UCSD-AML1 (cell line): ENCODE measurements around the gene MAPRE3.

Source experiments
- DNase-seq: peaks from one replicate; lab custom pipeline; 2025; ENCODE audit not compliant: unreplicated experiment; lab: John Stamatoyannopoulos, UW

MAPRE3 gene

DNA sequence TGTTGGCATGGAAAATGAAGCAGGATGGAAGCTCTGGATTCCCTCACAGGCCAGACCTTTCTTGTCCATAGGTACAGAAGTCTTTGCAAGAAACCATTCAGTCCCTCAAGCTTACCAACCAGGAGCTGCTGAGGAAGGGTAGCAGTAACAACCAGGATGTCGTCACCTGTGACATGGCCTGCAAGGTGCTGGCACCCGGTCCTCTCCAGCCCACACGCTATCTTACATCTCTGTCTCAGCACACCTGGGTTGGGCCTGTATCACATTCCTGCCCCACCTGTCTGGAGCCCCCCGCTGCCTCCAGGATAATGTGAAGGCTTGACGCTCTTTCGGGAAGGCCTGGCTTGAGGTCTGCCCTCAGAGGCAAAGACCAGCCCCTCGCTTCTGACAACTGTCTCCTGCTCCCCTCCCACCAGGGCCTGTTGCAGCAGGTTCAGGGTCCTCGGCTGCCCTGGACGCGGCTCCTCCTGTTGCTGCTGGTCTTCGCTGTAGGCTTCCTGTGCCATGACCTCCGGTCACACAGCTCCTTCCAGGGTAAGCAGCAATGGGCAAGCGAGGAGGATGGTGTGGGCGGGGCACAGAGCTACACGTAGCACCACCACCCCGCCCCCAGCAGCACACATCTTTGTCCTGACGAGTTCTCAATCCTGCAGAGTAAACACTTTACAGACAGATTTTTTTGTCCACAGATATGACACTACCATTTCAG, 68.3 kb downstream of the MAPRE3 start:
- no peak for DNase-seq

GRCh38 chr2:27039426-27039825, 69.0 kb downstream of the MAPRE3 start:
- DNase-seq, result no peak

DNA sequence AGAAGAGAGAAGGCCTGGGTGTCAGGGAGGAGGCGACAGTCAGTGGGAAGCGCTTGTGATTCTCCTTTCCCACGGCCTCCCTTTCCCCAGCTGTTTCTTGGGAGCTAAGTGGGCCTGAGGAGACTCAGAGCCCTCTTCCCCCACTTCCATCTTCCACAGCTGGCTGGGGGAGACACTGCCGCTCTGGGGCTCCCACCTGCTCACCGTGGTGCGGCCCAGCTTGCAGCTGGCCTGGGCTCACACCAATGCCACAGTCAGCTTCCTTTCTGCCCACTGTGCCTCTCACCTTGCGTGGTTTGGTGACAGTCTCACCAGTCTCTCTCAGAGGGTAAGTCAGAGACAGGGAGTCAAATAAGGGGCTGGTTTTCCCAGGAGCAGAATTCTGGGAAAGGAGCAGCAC, 69.4 kb downstream of the MAPRE3 start:
- no peak for DNase-seq

GRCh38 chr2:27040282-27040681, 69.8 kb downstream of the MAPRE3 start:
- DNase-seq, result no peak

GRCh38 chr2:27041752-27042151, 71.3 kb downstream of the MAPRE3 start:
- no peak for DNase-seq

- no peak for DNase-seq
Measured at GRCh38 chr2:27042159-27042661, 71.8 kb downstream of the MAPRE3 start.

- DNase-seq, result no peak
Measured at GRCh38 chr2:27042985-27043634, 72.7 kb downstream of the MAPRE3 start.

DNA sequence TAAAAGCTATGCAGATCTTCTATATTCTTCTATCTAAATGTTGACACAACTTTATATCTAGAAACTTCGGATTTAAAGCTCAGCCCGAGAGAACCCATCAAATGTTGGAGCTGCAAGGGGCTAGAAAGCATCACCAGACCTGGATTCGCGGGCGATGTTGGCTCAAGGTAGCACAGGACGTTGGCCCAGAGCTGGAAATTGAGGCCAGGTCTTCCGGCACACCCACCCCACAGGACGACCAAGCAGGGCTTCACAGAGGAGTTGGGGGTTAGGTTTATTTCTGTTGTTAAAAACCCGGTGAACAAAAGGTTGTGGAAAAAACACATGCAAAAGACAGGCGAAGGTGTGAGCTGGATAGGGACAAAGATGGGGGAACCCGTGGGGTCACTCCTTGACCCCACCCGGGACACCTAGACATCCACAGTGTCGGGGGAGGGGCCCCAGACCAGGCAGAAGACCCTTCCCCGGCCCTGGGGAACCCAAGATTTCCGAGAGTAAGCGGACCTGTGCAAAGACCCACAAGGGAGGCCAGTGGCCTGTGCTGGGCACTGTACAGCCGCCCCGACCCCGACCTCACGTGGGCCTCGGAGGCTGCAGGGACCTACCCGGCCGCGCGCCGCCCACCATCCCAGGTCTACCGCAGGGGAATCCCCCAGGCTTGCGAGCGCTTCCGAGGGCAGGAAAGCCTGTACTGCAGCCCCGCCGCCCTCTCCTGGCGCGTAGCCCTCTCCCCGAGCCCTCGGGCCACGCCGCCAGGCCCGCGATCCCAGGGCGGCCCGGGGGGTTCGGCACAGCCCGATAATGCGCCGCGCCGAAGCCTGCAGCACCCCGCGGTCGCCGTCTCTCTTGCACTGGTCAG, 79.2 kb downstream of the MAPRE3 start:
- DNase-seq, result peak; percentile 79

GRCh38 chr2:27050281-27050995, 80.0 kb downstream of the MAPRE3 start:
- DNase-seq, result peak; percentile 95

GRCh38 chr2:27050996-27051901, 80.8 kb downstream of the MAPRE3 start, which contains the start of gene AGBL5:
TSS of gene AGBL5 (plus strand) at chr2:27051668. CDS start at chr2:27052959, 1,291 bp downstream.
- DNase-seq, result peak; percentile 94

GRCh38 chr2:27051902-27052645, 81.6 kb downstream of the MAPRE3 start:
- no peak for DNase-seq

GRCh38 chr2:27053321-27053720, 82.9 kb downstream of the MAPRE3 start:
- DNase-seq, result no peak

- DNase-seq, result no peak
Measured at GRCh38 chr2:27053776-27054175, 83.3 kb downstream of the MAPRE3 start.

- DNase-seq, result no peak
Measured at GRCh38 chr2:27054721-27055120, 84.3 kb downstream of the MAPRE3 start.

DNA sequence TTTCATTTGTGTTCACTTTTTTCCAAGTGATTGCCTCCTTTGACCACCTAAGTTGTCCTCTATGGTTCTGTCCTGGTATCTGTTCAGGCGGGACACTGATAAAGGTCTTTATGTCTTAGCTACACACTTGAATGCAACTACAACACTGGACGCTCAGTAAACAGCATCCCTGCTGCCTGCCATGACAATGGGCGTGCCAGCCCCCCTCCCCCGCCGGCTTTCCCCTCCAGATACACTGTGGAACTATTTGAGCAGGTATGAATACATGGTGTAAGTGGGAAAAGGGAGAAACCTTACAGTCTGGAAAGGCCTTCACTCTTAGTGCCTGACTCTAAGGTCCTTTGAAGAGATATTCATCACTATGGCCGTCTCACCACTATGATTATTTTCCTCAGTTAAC, 86.7 kb downstream of the MAPRE3 start:
- no peak for DNase-seq

DNA sequence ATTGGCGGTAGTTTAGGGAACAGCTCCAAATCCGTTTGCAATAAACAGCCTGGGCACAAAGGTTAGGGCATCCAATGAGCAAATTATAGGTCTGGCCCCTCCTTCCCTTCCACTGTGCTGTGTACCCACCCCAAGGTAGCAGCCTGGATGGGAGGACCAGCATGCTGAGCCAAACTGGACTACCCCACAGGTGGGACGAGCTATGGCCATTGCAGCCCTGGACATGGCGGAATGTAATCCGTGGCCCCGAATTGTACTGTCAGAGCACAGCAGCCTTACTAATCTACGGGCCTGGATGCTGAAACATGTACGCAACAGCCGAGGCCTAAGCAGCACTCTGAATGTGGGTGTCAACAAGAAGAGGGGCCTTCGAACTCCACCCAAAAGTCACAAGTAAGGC, 87.8 kb downstream of the MAPRE3 start:
- no peak for DNase-seq

- no peak for DNase-seq
Measured at GRCh38 chr2:27059141-27059820, 88.8 kb downstream of the MAPRE3 start.

GRCh38 chr2:27060323-27060722, 89.9 kb downstream of the MAPRE3 start:
- no peak for DNase-seq

DNA sequence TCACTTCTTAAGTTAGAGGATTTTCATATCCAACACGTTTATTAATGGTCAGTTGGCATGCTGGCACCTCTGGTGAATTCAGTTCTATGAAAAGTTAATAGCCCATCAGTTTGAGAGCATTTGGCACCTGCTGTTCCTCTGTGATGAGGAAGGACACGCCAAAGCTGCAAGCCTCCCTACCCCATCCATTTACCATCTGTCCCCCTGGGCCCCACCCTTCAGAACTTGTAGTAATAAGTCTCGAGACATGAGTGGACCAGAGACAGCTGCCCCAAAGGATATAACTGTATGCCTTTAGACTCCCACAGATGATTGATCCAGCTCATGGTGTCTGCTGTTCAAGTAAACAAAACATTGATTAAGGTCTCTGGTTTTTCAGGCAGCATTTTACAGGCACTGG, 94.7 kb downstream of the MAPRE3 start:
- DNase-seq, result no peak
